Measurements from ENCODE around the gene OTUD5. TPM values are rescaled to one million over a fixed set of nuclear protein-coding genes. Genes with fewer than 3 reads are reported as not detected.

Gene OTUD5
- total and polyA plus RNA-seq, 2 of the 13 experiments (the other 11 are each of a cell fraction or from before 2014, with no cell fraction given), result 18.4 to 42.2 TPM

GRCh38 chrX:49001521-49002090 is 44.2 kb upstream of the OTUD5 start:
- DNase-seq (ENCODE audit: low spot score) (peak; percentile 1), ATAC-seq (peak; percentile 59), FAIRE-seq (no peak)
- no peaks in the 10 kb centered on the region for H3K27me3 ChIP-seq (ENCODE audit: control insufficient read depth in 1 of 2, insufficient read depth in 2 of 2, low read length in 2 of 2)
- peaks cover 7% of the 10 kb centered on the region for H3K79me2 ChIP-seq (ENCODE audit: insufficient read depth, low read length)
- ChIA-PET POLR2A (interaction anchor here (0.8 to 1.8 kb wide), 11 partner anchors 14 to 325 kb away, joined by 3 to 12 read pairs (median 3); partner anchors contain the start of genes OTUD5, PQBP1, TFE3 and TIMM17B), CTCF (ENCODE audit: low intra/inter-chr PET ratio, low total read pairs) (no interaction called here)
- no peaks in the 10 kb centered on the region for H3K9me3 ChIP-seq (ENCODE audit: low read length)
- intact Hi-C loops (cut with micrococcal nuclease; ENCODE audit: unreplicated experiment) (loop anchor here (1.0 kb wide), 1 partner anchor 43 kb away; no protein-coding TSS in a partner anchor), in situ Hi-C loops (cut with HindIII; ENCODE audit: extremely low pct_ligation_motif_present, low pct_unique_long_range_greater_than_20kb) (no loop called here)
- no peak overlapping the region for H2AFZ ChIP-seq (ENCODE audit: low read length)
- TF ChIP-seq AHR (CRISPR knock-in tag; IDR thresholded peaks at IDR 0.05), result 0 out of 2 replicates have a peak, but pooled peaks have one; percentile 11
- TF ChIP-seq ASH2L (IDR thresholded peaks at IDR 0.05; ENCODE audit: insufficient read length, low read depth, low read length), result peak; percentile 8
- TF ChIP-seq PCBP2 (optimal IDR thresholded peaks at IDR 0.05; ENCODE audit: low read depth, low read length, poor library complexity, severe bottlenecking), result no peak
- TF ChIP-seq ZNF841 (CRISPR knock-in tag; IDR thresholded peaks at IDR 0.05; ENCODE audit: borderline replicate concordance), result no peak
- no peak for TF ChIP-seq PHB2 (IDR thresholded peaks at IDR 0.05; ENCODE audit: partially characterized antibody)
- TF ChIP-seq BRD4 (CRISPR knock-in tag; IDR thresholded peaks at IDR 0.05), result no peak
- TSS peak; percentile 51 for BruUV-seq (replicated peaks)
- peak overlapping the region; percentile 97 for H3K9ac ChIP-seq (ENCODE audit: insufficient read depth, low read depth, low read length)
- peak overlapping the region; percentile 99 for H3K27ac ChIP-seq (ENCODE audit: extremely low read length, insufficient read depth, low read length)
- WGBS (ENCODE audit: low lambda C conversion rate), result 3% methylated on average over 13 of the region's 17 CpGs
- H3K36me3 ChIP-seq (replicated peaks in 1 of 2; ENCODE audit: control insufficient read depth in 1 of 2, insufficient read depth in 2 of 2, low read length in 2 of 2), result peaks cover 1 to 13% of the 10 kb centered on the region in 2 experiments; a peak in 2 of 5 replicates
- H3K4me3 ChIP-seq (replicated peaks in 1 of 3; ENCODE audit: insufficient read depth in 1 of 3, low read depth in 2 of 3, low read length in 3 of 3), result peak overlapping the region; percentile 64 to 86 (median 75)
- H4K20me1 ChIP-seq (ENCODE audit: insufficient read depth, low read length), result no peaks in the 10 kb centered on the region
- H3K4me2 ChIP-seq (ENCODE audit: low read depth, low read length), result peak overlapping the region; percentile 81
- H3K4me1 ChIP-seq (ENCODE audit: insufficient read depth, low read length), result peaks cover 18% of the 10 kb centered on the region

- POLR2A ChIA-PET, result no interaction called here
- intact Hi-C loops (cut with micrococcal nuclease; ENCODE audit: unreplicated experiment), result no loop called here
- Histone ChIP-seq H3K4me2 (ENCODE audit: low read depth, low read length) (peak overlapping the region; percentile 81), H3K36me3 (replicated peaks in 1 of 2; ENCODE audit: control insufficient read depth in 1 of 2, insufficient read depth in 2 of 2, low read length in 2 of 2) (peaks cover 1 to 13% of the 10 kb centered on the region in 2 experiments; a peak in 2 of 5 replicates), H3K79me2 (ENCODE audit: insufficient read depth, low read length) (peaks cover 7% of the 10 kb centered on the region), H3K4me1 (ENCODE audit: insufficient read depth, low read length) (peaks cover 18% of the 10 kb centered on the region), H3K27me3 (ENCODE audit: control insufficient read depth in 1 of 2, insufficient read depth in 2 of 2, low read length in 2 of 2) (no peaks in the 10 kb centered on the region), H3K4me3 (replicated peaks in 1 of 3; ENCODE audit: insufficient read depth in 1 of 3, low read depth in 2 of 3, low read length in 3 of 3) (no peak overlapping the region), H4K20me1 (ENCODE audit: insufficient read depth, low read length) (no peaks in the 10 kb centered on the region), H3K27ac (ENCODE audit: extremely low read length, insufficient read depth, low read length) (no peak overlapping the region), H2AFZ (ENCODE audit: low read length) (no peak overlapping the region), H3K9ac (ENCODE audit: insufficient read depth, low read depth, low read length) (no peak overlapping the region), H3K9me3 (ENCODE audit: low read length) (no peaks in the 10 kb centered on the region)
- ATAC-seq (no peak), DNase-seq (ENCODE audit: low spot score) (no peak), FAIRE-seq (no peak)
- WGBS (ENCODE audit: low lambda C conversion rate), result 100% methylated on average over 4 of the region's 4 CpGs
- in situ Hi-C loops (cut with HindIII; ENCODE audit: extremely low pct_ligation_motif_present, low pct_unique_long_range_greater_than_20kb), result no loop called here
- BruUV-seq (replicated peaks), result no TSS peak
- TF ChIP-seq CEBPB (IDR thresholded peaks at IDR 0.05; ENCODE audit: borderline replicate concordance, low read depth, low read length), result no peak
- TF ChIP-seq TAF15 (IDR thresholded peaks at IDR 0.05; ENCODE audit: low read depth, low read length, poor library complexity, severe bottlenecking), result no peak
- CTCF ChIA-PET (ENCODE audit: low intra/inter-chr PET ratio, low total read pairs), result no interaction called here
These were observed 43.2 kb upstream of the OTUD5 start for GRCh38 chrX:49000636-49001035.
